Peyer's patch (tissue), 4 donors: ENCODE measurements around the gene ZNF146.

ENCODE experiments used
- POLR2A ChIP-seq, 2 donors: fragments of 450-650 bp; IDR thresholded peaks; one replicate each; pipeline ENCODE4 v1.5.1; 2017; ENCODE audit warnings: antibody characterized with exemption in 2 of 2, mild to moderate bottlenecking in 2 of 2, moderate library complexity in 2 of 2
- TF ChIP-seq, protein P1 (sequence below), 6 experiments: fragments of 450-650 bp in 4 of 6; fragments of 200-600 bp in 2 of 6; sonication (generic) in 1 of 6; IDR thresholded peaks; one replicate each; pipeline ENCODE4 v1.5.1; 2017 to 2019; ENCODE audit warnings: antibody characterized with exemption in 6 of 6, mild to moderate bottlenecking in 3 of 6, moderate library complexity in 1 of 6

DNA sequence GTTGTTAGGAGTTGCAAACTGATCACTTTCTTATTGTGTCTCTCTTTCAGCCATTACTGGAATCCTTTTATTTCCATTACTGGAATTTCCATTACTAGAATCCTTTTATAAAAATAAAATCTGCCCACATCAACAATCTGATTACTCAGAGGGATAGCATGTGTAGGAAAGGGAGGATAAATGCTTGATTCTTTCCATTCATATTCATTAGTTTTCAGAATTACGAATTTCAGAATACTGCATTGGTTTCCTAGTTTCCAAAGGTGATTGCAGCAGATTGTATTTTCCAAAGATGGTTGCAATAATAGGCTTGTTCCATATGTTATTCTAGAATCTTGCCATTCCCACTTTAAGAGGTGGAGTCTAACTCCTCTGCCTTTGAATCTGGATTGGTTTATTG lies 37.1 kb downstream of the ZNF146 start:
- TF ChIP-seq, protein P1, sequence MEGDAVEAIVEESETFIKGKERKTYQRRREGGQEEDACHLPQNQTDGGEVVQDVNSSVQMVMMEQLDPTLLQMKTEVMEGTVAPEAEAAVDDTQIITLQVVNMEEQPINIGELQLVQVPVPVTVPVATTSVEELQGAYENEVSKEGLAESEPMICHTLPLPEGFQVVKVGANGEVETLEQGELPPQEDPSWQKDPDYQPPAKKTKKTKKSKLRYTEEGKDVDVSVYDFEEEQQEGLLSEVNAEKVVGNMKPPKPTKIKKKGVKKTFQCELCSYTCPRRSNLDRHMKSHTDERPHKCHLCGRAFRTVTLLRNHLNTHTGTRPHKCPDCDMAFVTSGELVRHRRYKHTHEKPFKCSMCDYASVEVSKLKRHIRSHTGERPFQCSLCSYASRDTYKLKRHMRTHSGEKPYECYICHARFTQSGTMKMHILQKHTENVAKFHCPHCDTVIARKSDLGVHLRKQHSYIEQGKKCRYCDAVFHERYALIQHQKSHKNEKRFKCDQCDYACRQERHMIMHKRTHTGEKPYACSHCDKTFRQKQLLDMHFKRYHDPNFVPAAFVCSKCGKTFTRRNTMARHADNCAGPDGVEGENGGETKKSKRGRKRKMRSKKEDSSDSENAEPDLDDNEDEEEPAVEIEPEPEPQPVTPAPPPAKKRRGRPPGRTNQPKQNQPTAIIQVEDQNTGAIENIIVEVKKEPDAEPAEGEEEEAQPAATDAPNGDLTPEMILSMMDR (IDR thresholded peaks at IDR 0.05): no peak
- TF ChIP-seq POLR2A (IDR thresholded peaks at IDR 0.05): no peak
